Astrocyte (in vitro differentiated cells and primary cell): ENCODE data around the gene PLIN4. TPM values are rescaled to one million over a fixed set of nuclear protein-coding genes. Genes with fewer than 3 reads are reported as not detected.

ENCODE experiments used
- DNase-seq: peaks from one replicate; pipeline ENCODE4 v3.0.0-alpha.2; 2010; ENCODE audit warnings: low read depth
- FAIRE-seq: peaks from 2 replicates; lab custom pipeline; 2011; peaks lifted over from hg19 to GRCh38; lab: Jason Lieb, UNC
- H2AFZ ChIP-seq: 2 replicates; pipeline ENCODE4 v1.6.0; 2012; ENCODE audit warnings: low read depth, low read length, inconsistent platforms
- H3K27ac ChIP-seq: 2 replicates; pipeline ENCODE4 v1.5.1; 2011; ENCODE audit warnings: low read depth, low read length, inconsistent platforms
- H3K27me3 ChIP-seq: 2 replicates; pipeline ENCODE4 v1.6.0; 2011; ENCODE audit warnings: low read length, inconsistent platforms; ENCODE audit not compliant: insufficient read depth
- H3K36me3 ChIP-seq: 2 replicates; pipeline ENCODE4 v1.5.1; 2011; ENCODE audit warnings: low read length, inconsistent platforms; ENCODE audit not compliant: insufficient read depth
- H3K4me1 ChIP-seq: 2 replicates; pipeline ENCODE4 v1.5.1; 2011; ENCODE audit warnings: low read length, inconsistent platforms; ENCODE audit not compliant: insufficient read depth
- H3K4me2 ChIP-seq: 2 replicates; pipeline ENCODE4 v1.6.0; 2012; ENCODE audit warnings: low read length, inconsistent platforms
- H3K4me3 ChIP-seq: 2 replicates; pipeline ENCODE4 v1.5.1; 2011; ENCODE audit warnings: low read depth, mild to moderate bottlenecking, low read length, inconsistent platforms; ENCODE audit not compliant: insufficient read depth
- H3K79me2 ChIP-seq: 2 replicates; pipeline ENCODE4 v1.6.0; 2012; ENCODE audit warnings: mild to moderate bottlenecking, low read length, inconsistent platforms; ENCODE audit not compliant: insufficient read depth
- H3K9ac ChIP-seq: 2 replicates; pipeline ENCODE4 v1.6.0; 2012; ENCODE audit warnings: mild to moderate bottlenecking, low read length, inconsistent platforms
- H3K9me3 ChIP-seq: 2 replicates; pipeline ENCODE4 v1.5.1; 2012; ENCODE audit warnings: low read depth, mild to moderate bottlenecking, low read length, inconsistent platforms; ENCODE audit not compliant: insufficient read depth
- H4K20me1 ChIP-seq: 2 replicates; pipeline ENCODE4 v1.6.0; 2012; ENCODE audit warnings: low read length, inconsistent platforms; ENCODE audit not compliant: insufficient read depth
- H3K27ac Mint-ChIP-seq: one replicate; pipeline ENCODE4 v1.8.0; 2021; ENCODE audit warnings: mild to moderate bottlenecking, mixed read lengths; ENCODE audit not compliant: unreplicated experiment
- H3K27me3 Mint-ChIP-seq: one replicate; pipeline ENCODE4 v1.8.0; 2021; ENCODE audit warnings: low read depth, mixed read lengths; ENCODE audit not compliant: unreplicated experiment
- H3K36me3 Mint-ChIP-seq: one replicate; pipeline ENCODE4 v1.8.0; 2021; ENCODE audit warnings: low read depth, mixed read lengths; ENCODE audit not compliant: unreplicated experiment
- H3K4me1 Mint-ChIP-seq: one replicate; pipeline ENCODE4 v1.8.0; 2021; ENCODE audit warnings: low read depth, mixed read lengths; ENCODE audit not compliant: unreplicated experiment
- H3K4me3 Mint-ChIP-seq: one replicate; pipeline ENCODE4 v1.8.0; 2021; ENCODE audit warnings: mild to moderate bottlenecking, moderate library complexity, mixed read lengths; ENCODE audit not compliant: unreplicated experiment
- H3K9me3 Mint-ChIP-seq: one replicate; pipeline ENCODE4 v1.8.0; 2021; ENCODE audit warnings: mild to moderate bottlenecking, mixed read lengths; ENCODE audit not compliant: unreplicated experiment
- EZH2 ChIP-seq: IDR thresholded peaks from 2 replicates; pipeline ENCODE4 v1.6.1; 2012; ENCODE audit warnings: mild to moderate bottlenecking, low read length, inconsistent platforms; ENCODE audit not compliant: insufficient read depth
- total RNA-seq: library from RNA; stranded (reverse); gene quantifications from 2 replicates; pipeline ENCODE4 v1.2.1, GENCODE V29; 2021
- TF ChIP-seq, protein P1 (sequence below): IDR thresholded peaks from 2 replicates; pipeline ENCODE4 v1.5.1; 2011; ENCODE audit warnings: low read depth, mild to moderate bottlenecking, inconsistent platforms, low read length, moderate library complexity; ENCODE audit not compliant: insufficient read depth

The PLIN4 gene
- total RNA-seq, 1 donor from 2014 or later = 0.05 TPM

DNA sequence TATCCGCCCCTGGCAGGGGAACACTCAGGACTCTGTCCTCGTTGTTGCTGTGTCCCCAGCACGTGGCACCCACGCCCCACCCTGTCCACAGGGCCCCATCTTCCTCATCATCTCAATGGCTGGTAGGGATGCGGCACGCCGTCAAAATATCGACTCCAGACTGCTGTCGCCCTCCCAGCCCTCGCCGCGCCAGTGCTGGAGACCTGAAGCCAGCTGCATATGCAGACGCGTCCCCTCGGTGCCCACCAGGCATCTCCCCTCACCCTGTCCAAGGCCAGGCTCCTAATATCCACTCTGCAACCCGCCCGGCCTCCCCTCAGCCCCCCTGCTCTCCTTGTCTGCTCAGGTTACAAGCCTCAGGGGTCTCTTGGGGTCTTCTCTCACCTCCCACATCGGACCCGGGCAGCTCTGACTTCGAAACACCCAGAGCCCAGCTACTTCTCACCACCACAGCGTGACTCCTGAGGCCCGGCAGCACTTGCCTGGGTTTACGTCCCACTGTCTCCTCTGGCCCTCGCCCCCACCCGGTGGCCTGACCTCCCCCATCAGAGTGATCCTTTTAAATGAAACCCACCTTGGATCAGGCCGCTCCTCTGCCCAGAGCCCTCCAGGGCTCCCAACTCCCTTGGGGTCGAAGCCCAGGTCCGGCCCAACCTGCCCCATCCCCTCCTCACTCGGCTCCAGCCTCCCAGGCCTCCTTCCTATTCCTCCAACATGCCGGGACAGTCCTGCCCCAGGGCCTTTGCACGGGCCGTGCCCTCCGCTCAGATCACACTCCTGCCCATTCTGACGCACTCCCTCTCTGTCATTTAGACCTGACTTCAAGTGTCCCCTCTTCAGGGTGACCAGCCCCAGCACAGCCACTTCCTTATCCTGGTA is 12.5 kb downstream of the PLIN4 start:
- DNase-seq = no peak
- Histone ChIP-seq H4K20me1 (no peaks in the 10 kb centered on the region), H3K79me2 (no peaks in the 10 kb centered on the region), H3K36me3 (peaks cover 2% of the 10 kb centered on the region), H3K27ac (peak overlapping the region; percentile 19), H3K4me1 (peaks cover 20% of the 10 kb centered on the region), H3K9ac (no peak overlapping the region), H2AFZ (no peak overlapping the region), H3K4me2 (peak overlapping the region; percentile 59), H3K27me3 (no peaks in the 10 kb centered on the region), H3K9me3 (no peaks in the 10 kb centered on the region), H3K4me3 (no peak overlapping the region)
- TF ChIP-seq, protein P1, sequence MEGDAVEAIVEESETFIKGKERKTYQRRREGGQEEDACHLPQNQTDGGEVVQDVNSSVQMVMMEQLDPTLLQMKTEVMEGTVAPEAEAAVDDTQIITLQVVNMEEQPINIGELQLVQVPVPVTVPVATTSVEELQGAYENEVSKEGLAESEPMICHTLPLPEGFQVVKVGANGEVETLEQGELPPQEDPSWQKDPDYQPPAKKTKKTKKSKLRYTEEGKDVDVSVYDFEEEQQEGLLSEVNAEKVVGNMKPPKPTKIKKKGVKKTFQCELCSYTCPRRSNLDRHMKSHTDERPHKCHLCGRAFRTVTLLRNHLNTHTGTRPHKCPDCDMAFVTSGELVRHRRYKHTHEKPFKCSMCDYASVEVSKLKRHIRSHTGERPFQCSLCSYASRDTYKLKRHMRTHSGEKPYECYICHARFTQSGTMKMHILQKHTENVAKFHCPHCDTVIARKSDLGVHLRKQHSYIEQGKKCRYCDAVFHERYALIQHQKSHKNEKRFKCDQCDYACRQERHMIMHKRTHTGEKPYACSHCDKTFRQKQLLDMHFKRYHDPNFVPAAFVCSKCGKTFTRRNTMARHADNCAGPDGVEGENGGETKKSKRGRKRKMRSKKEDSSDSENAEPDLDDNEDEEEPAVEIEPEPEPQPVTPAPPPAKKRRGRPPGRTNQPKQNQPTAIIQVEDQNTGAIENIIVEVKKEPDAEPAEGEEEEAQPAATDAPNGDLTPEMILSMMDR = no peak
- no peak for TF ChIP-seq EZH2
- H3K4me1 Mint-ChIP-seq = peaks cover 6% of the 10 kb centered on the region
- peak overlapping the region; percentile 23 for H3K4me3 Mint-ChIP-seq
- no peaks in the 10 kb centered on the region for H3K9me3 Mint-ChIP-seq
- no peak for FAIRE-seq
- H3K27me3 Mint-ChIP-seq = no peaks in the 10 kb centered on the region
- H3K27ac Mint-ChIP-seq = peak overlapping the region; percentile 75
- H3K36me3 Mint-ChIP-seq = peaks cover 12% of the 10 kb centered on the region

DNA sequence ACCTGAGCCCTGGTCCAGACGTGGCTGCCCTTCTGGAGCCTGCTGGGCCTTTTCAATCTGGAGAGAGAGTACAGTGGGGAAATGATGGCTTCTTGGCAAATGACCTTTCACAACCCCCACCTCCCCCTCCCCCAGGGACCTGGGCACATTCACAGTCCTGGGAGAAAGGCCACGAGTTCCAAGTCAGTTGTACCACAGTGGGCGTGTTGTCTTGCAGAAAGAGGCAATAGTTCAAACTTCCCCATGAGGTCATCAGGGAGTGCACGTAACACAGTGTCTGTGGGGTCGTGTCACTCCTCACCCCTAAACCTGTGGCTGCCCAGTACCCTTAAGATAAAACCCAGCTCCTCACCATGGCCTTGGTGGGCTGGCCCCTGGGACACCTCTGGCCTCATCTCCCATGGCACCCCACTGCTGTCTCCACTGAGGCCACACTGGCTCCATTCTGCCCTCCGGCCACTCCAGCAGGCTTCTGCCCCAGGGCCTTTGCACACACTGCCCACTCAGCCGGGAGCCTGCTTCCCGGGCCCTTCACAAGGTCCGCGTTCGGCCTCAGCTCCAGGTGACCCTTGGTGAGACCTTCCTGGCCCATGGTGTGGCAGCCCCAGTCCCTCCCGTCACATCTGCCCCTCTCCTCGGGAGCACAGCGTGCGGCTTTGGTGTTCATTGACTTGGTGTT is 13.3 kb downstream of the PLIN4 start:
- DNase-seq (no peak), FAIRE-seq (no peak)
- TF ChIP-seq, protein P1 = no peak
- no peak for TF ChIP-seq EZH2
- Histone ChIP-seq H3K4me2 (no peak overlapping the region), H3K4me3 (no peak overlapping the region), H4K20me1 (no peaks in the 10 kb centered on the region), H3K27ac (no peak overlapping the region), H2AFZ (no peak overlapping the region), H3K36me3 (peaks cover 2% of the 10 kb centered on the region), H3K9me3 (no peaks in the 10 kb centered on the region), H3K79me2 (no peaks in the 10 kb centered on the region), H3K9ac (no peak overlapping the region), H3K4me1 (peaks cover 20% of the 10 kb centered on the region), H3K27me3 (no peaks in the 10 kb centered on the region)
- H3K36me3 Mint-ChIP-seq = peaks cover 13% of the 10 kb centered on the region
- H3K27ac Mint-ChIP-seq = no peak overlapping the region
- H3K4me1 Mint-ChIP-seq = peaks cover 6% of the 10 kb centered on the region
- H3K9me3 Mint-ChIP-seq = no peaks in the 10 kb centered on the region
- no peak overlapping the region for H3K4me3 Mint-ChIP-seq
- no peaks in the 10 kb centered on the region for H3K27me3 Mint-ChIP-seq
